Keratinocyte (primary cell): ENCODE measurements around the gene OBSL1.

Experiments
- EZH2 ChIP-seq: IDR thresholded peaks from one replicate; pipeline ENCODE4 v1.6.1; 2012; ENCODE audit warnings: inconsistent platforms, mild to moderate bottlenecking, low read length, moderate library complexity
- TF ChIP-seq, protein P1 (sequence below), 3 experiments: IDR thresholded peaks in 1 of 3; conservative IDR thresholded peaks in 1 of 3; optimal IDR thresholded peaks in 1 of 3; 2 replicates in 2 of 3; 3 replicates in 1 of 3; pipeline versions ENCODE3 to v1.5.1; 2011; ENCODE audit warnings: low read length in 3 of 3, mild to moderate bottlenecking in 3 of 3, moderate library complexity in 2 of 3, control low read depth in 1 of 3, inconsistent platforms in 1 of 3; ENCODE audit not compliant: insufficient read depth in 2 of 3; ENCODE audit errors: extremely low read depth in 1 of 3

GRCh38 chr2:219516888-219517287 lies 54.5 kb downstream of the OBSL1 start:
- no peak for TF ChIP-seq EZH2
- TF ChIP-seq, protein P1, sequence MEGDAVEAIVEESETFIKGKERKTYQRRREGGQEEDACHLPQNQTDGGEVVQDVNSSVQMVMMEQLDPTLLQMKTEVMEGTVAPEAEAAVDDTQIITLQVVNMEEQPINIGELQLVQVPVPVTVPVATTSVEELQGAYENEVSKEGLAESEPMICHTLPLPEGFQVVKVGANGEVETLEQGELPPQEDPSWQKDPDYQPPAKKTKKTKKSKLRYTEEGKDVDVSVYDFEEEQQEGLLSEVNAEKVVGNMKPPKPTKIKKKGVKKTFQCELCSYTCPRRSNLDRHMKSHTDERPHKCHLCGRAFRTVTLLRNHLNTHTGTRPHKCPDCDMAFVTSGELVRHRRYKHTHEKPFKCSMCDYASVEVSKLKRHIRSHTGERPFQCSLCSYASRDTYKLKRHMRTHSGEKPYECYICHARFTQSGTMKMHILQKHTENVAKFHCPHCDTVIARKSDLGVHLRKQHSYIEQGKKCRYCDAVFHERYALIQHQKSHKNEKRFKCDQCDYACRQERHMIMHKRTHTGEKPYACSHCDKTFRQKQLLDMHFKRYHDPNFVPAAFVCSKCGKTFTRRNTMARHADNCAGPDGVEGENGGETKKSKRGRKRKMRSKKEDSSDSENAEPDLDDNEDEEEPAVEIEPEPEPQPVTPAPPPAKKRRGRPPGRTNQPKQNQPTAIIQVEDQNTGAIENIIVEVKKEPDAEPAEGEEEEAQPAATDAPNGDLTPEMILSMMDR (optimal IDR thresholded peaks at IDR 0.05 in 1 of 3, IDR thresholded peaks at IDR 0.05 in 1 of 3, conservative IDR thresholded peaks at IDR 0.05 in 1 of 3; ENCODE audit: extremely low read depth in 1 of 3, insufficient read depth in 2 of 3, low read length in 3 of 3) = no peak
